OCI-LY3 (cell line): ENCODE results near the gene SOX21.

Experiments
- H2AFZ ChIP-seq: fragments of 200-600, 300-600 bp; shearing (Covaris generic); 2 replicates; pipeline ENCODE4 v1.6.0; 2014; ENCODE audit warnings: antibody characterized with exemption, low read depth, low read length
- H3K27ac ChIP-seq: fragments of 200-600, 300-600 bp; sonication (generic); 2 replicates; pipeline ENCODE4 v1.5.1; 2014; ENCODE audit warnings: mild to moderate bottlenecking, low read length, moderate library complexity, mixed read lengths
- H3K27me3 ChIP-seq: fragments of 200-600, 300-600 bp; sonication (generic); 2 replicates; pipeline ENCODE4 v1.6.1; 2014; ENCODE audit warnings: low read depth, low read length, mixed read lengths
- H3K36me3 ChIP-seq: fragments of 200-600, 300-600 bp; sonication (generic); replicated peaks from 2 replicates; pipeline ENCODE3; 2014; ENCODE audit warnings: low read depth, low read length, mixed read lengths
- H3K4me1 ChIP-seq: fragments of 300-600, 200-600 bp; sonication (generic); 2 replicates; pipeline ENCODE4 v1.6.1; 2014; ENCODE audit warnings: low read length, mixed read lengths
- H3K4me2 ChIP-seq: fragments of 200-600, 300-600 bp; sonication (generic); 2 replicates; pipeline ENCODE4 v1.6.1; 2014; ENCODE audit warnings: low read length, mixed read lengths
- H3K4me3 ChIP-seq: fragments of 300-600, 200-600 bp; sonication (generic); 2 replicates; pipeline ENCODE4 v1.5.1; 2014; ENCODE audit warnings: antibody characterized with exemption, mild to moderate bottlenecking, low read length, moderate library complexity
- H3K79me2 ChIP-seq: fragments of 300-600, 200-600 bp; shearing (Covaris generic); 2 replicates; pipeline ENCODE4 v1.6.1; 2014; ENCODE audit warnings: mild to moderate bottlenecking, low read length, mixed read lengths
- H3K9ac ChIP-seq: fragments of 300-600, 200-600 bp; shearing (Covaris generic); 2 replicates; pipeline ENCODE4 v1.6.0; 2014; ENCODE audit warnings: mild to moderate bottlenecking, low read length, moderate library complexity
- H3K9me3 ChIP-seq: fragments of 200-600, 300-600 bp; shearing (Covaris generic); 2 replicates; pipeline ENCODE4 v1.6.1; 2014; ENCODE audit warnings: low read length, mixed read lengths; ENCODE audit not compliant: insufficient read depth
- H4K20me1 ChIP-seq: fragments of 200-600, 300-600 bp; sonication (generic); 2 replicates; pipeline ENCODE4 v1.6.1; 2016; ENCODE audit warnings: low read length, mixed read lengths; ENCODE audit not compliant: insufficient read depth
- EZH2phosphoT487 ChIP-seq: fragments of 200-600 bp; shearing (Covaris generic); IDR thresholded peaks from 2 replicates; pipeline ENCODE4 v1.6.1; 2018; ENCODE audit warnings: antibody characterized with exemption, mixed run types, low read depth
- TF ChIP-seq, protein P1 (sequence below): fragments of 200-600, 300-600 bp; sonication (generic); IDR thresholded peaks from 2 replicates; pipeline ENCODE4 v1.5.1; 2014; ENCODE audit warnings: antibody characterized with exemption, low read length, low read depth

The SOX21 gene

DNA sequence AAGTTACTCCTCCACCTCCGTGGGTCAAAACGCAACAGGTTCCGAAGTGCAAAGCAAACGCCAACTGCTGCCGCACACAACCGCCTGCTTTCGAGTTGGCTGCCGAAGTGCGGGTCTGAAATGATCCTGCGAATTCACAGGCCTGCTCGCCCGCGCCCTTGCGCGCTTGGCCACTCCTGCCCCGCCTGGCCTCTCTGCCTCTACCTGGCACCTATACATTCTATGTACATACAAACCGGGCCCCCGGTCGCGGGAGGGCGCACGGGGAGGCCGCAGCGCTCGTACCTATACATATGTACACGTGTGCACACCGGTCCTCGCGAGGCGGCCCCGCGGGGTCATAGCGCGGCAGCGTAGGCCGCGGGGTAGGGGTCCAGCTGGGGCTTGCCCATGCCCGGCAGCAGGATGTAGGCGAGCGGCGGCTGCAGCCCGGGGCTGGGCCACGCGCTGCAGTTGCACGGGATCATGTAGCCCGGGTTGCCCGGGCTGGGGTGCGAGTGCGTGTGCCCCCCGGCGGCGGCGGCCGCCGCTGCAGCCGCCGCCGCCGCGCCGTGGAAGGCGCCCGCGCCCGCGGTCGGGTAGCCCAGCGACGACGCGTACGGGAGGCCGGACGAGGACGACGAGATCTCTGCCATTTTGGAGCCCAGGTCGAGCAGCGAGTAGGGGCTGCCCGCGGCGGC is 1.3 kb downstream of the SOX21 start:
- no peaks in the 10 kb centered on the region for H4K20me1 ChIP-seq
- TF ChIP-seq, protein P1, sequence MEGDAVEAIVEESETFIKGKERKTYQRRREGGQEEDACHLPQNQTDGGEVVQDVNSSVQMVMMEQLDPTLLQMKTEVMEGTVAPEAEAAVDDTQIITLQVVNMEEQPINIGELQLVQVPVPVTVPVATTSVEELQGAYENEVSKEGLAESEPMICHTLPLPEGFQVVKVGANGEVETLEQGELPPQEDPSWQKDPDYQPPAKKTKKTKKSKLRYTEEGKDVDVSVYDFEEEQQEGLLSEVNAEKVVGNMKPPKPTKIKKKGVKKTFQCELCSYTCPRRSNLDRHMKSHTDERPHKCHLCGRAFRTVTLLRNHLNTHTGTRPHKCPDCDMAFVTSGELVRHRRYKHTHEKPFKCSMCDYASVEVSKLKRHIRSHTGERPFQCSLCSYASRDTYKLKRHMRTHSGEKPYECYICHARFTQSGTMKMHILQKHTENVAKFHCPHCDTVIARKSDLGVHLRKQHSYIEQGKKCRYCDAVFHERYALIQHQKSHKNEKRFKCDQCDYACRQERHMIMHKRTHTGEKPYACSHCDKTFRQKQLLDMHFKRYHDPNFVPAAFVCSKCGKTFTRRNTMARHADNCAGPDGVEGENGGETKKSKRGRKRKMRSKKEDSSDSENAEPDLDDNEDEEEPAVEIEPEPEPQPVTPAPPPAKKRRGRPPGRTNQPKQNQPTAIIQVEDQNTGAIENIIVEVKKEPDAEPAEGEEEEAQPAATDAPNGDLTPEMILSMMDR, result no peak
- no peak for TF ChIP-seq EZH2phosphoT487
- H3K27me3 ChIP-seq, result no peaks in the 10 kb centered on the region
- H3K79me2 ChIP-seq, result no peaks in the 10 kb centered on the region
- H2AFZ ChIP-seq, result no peak overlapping the region
- H3K27ac ChIP-seq, result no peak overlapping the region
- no peaks in the 10 kb centered on the region for H3K9me3 ChIP-seq
- H3K36me3 ChIP-seq, result no peaks in the 10 kb centered on the region
- no peak overlapping the region for H3K9ac ChIP-seq
- H3K4me3 ChIP-seq, result no peak overlapping the region
- no peaks in the 10 kb centered on the region for H3K4me1 ChIP-seq
- no peak overlapping the region for H3K4me2 ChIP-seq

DNA sequence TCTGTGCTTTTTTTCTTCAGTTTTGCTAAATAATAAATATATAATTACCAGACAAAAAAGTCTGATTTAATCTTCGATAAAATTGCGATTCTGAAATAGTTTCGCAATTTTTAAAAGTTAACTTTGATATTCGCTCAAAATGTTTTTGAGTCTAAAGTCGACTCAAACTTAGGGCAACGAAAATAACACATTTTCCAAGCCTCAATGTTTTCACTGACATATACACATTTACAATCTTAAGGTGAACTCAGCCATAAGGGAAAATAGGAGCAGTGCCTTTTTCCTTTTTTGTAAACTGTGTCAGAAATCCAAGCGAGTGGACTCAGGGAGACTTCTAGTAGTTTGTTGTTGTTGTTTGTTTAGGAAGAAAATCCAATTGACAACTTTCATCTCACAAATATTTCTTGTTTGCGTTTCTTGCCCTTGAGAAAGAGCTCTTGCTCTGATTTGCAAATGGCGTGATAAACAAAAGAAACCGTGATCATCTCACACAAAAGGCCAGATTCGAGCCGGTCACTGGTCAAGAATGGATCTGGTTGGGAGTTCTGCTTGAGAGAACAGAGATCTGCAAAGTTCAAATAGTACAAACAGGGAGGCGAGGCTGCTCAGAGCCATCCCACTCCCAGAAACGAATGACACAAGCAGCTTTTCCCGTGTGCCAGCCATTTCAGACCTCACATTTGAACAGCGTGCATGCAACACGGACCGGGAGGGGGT is 2.1 kb downstream of the SOX21 start:
- Histone ChIP-seq H3K36me3 (no peaks in the 10 kb centered on the region), H2AFZ (no peak overlapping the region), H3K4me3 (no peak overlapping the region), H3K4me1 (no peaks in the 10 kb centered on the region), H4K20me1 (no peaks in the 10 kb centered on the region), H3K4me2 (no peak overlapping the region), H3K79me2 (no peaks in the 10 kb centered on the region), H3K9me3 (no peaks in the 10 kb centered on the region), H3K27me3 (no peaks in the 10 kb centered on the region), H3K9ac (no peak overlapping the region), H3K27ac (no peak overlapping the region)
- no peak for TF ChIP-seq EZH2phosphoT487
- TF ChIP-seq, protein P1, result no peak

DNA sequence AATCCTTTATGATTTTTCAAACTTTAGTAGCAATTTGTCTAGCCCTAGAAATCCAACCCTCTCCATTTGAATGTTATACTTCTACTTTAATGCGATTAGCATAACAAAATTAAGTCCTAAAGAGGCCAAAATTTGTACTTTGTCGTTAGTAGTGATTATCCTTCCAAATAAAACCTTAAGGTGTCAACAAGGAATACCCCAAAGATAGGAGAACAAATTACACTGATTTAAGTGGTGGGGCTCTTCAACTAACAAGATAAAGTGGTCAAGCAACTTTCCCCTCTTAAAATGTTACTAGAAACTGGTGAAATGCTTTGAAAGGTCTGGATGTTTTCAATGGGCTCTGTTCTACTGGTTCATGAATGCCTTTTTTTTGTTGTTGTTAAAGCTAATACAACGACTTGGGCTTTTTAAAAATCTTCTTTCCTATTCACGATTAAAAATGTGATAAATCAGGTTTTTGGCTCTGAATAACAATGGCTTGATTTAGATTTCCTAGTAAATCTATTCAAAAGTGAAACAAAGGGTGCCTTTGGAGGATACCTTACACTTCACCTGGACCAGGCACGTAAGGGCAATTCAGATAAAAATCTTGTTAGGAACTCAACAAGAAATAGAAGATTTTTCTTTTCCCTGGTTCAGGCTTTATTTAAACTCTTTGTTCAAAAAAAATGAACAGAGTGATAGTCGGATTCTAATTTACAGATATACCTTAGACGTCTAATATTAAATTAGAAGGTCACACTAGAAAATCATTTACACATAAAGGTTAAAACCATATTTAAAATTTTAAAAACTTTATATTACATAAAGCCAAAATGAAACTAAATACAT is 3.1 kb downstream of the SOX21 start:
- H3K4me3 ChIP-seq, result no peak overlapping the region
- H3K4me1 ChIP-seq, result no peaks in the 10 kb centered on the region
- H3K9ac ChIP-seq, result no peak overlapping the region
- TF ChIP-seq, protein P1, result no peak
- no peak for TF ChIP-seq EZH2phosphoT487
- no peak overlapping the region for H2AFZ ChIP-seq
- no peak overlapping the region for H3K27ac ChIP-seq
- H4K20me1 ChIP-seq, result no peaks in the 10 kb centered on the region
- H3K36me3 ChIP-seq, result no peaks in the 10 kb centered on the region
- H3K27me3 ChIP-seq, result no peaks in the 10 kb centered on the region
- no peaks in the 10 kb centered on the region for H3K9me3 ChIP-seq
- H3K4me2 ChIP-seq, result no peak overlapping the region
- no peaks in the 10 kb centered on the region for H3K79me2 ChIP-seq
